SK-N-SH treated with all-trans-retinoic acid at 6 μM for 48 hours (cell line): ENCODE measurements around the gene CHRNA4.
"Not testable (repeated sequence)": the region's sequence is repeated elsewhere in the genome, so short reads cannot be mapped to it uniquely, and the experiment has no call there.

Source experiments
- ATAC-seq: fragments of 200-7000 bp; cut with Tn5 transposase; 3 replicates; pipeline ENCODE4 v1.9.1; 2020; ENCODE audit warnings: mild to moderate bottlenecking, moderate library complexity
- ARNTL ChIP-seq: fragments of 450-650 bp; formaldehyde crosslinking; IDR thresholded peaks from 2 replicates; pipeline ENCODE4 v1.5.0; 2020; ENCODE audit warnings: low read depth, mild to moderate bottlenecking, moderate library complexity, borderline replicate concordance
- BACH2 ChIP-seq: fragments of 250-450 bp; sonication (Bioruptor Pico); IDR thresholded peaks from 2 replicates; pipeline ENCODE4 v1.9.0; 2021; ENCODE audit warnings: mild to moderate bottlenecking, borderline replicate concordance
- CREB5 ChIP-seq: fragments of 250-450 bp; sonication (Bioruptor Pico); IDR thresholded peaks from 2 replicates; pipeline ENCODE4 v1.5.1; 2020; ENCODE audit warnings: low read depth, mild to moderate bottlenecking, moderate library complexity
- CSDC2 ChIP-seq: fragments of 250-450 bp; sonication (Bioruptor Pico); IDR thresholded peaks from 2 replicates; pipeline ENCODE4 v1.5.0; 2020; ENCODE audit warnings: mild to moderate bottlenecking, moderate library complexity
- CSRNP3 ChIP-seq: fragments of 250-450 bp; sonication (Bioruptor Pico); IDR thresholded peaks from 2 replicates; pipeline ENCODE4 v1.5.1; 2021; ENCODE audit warnings: mild to moderate bottlenecking, moderate library complexity
- ESRRG ChIP-seq: fragments of 250-450 bp; sonication (Bioruptor Pico); IDR thresholded peaks from 2 replicates; pipeline ENCODE4 v1.6.1; 2021; ENCODE audit warnings: mild to moderate bottlenecking
- GLIS3 ChIP-seq: fragments of 250-450 bp; sonication (Bioruptor Pico); IDR thresholded peaks from 2 replicates; pipeline ENCODE4 v1.5.0; 2020; ENCODE audit warnings: mild to moderate bottlenecking, moderate library complexity
- OSR1 ChIP-seq: fragments of 250-450 bp; sonication (Bioruptor Pico); IDR thresholded peaks from 2 replicates; pipeline ENCODE4 v1.8.0; 2022; ENCODE audit warnings: moderate library complexity, mild to moderate bottlenecking, inconsistent platforms
- PATZ1 ChIP-seq: fragments of 250-450 bp; sonication (Bioruptor Pico); IDR thresholded peaks from 2 replicates; pipeline ENCODE4 v1.8.0; 2020; ENCODE audit warnings: mild to moderate bottlenecking, moderate library complexity, borderline replicate concordance
- POU6F1 ChIP-seq: fragments of 250-450 bp; sonication (Bioruptor Pico); IDR thresholded peaks from 2 replicates; pipeline ENCODE4 v1.8.0; 2021; ENCODE audit warnings: low read depth, mild to moderate bottlenecking, moderate library complexity, borderline replicate concordance
- RARB ChIP-seq: fragments of 250-450 bp; sonication (Bioruptor Pico); IDR thresholded peaks from 2 replicates; pipeline ENCODE4 v1.8.0; 2021; ENCODE audit warnings: mild to moderate bottlenecking, moderate library complexity
- SNAI2 ChIP-seq: fragments of 250-450 bp; sonication (Bioruptor Pico); IDR thresholded peaks from 2 replicates; pipeline ENCODE4 v1.5.0; 2020; ENCODE audit warnings: mild to moderate bottlenecking, moderate library complexity
- TCF4 ChIP-seq: fragments of 250-450 bp; sonication (Bioruptor Pico); IDR thresholded peaks from 2 replicates; pipeline ENCODE4 v1.8.0; 2021; ENCODE audit warnings: mild to moderate bottlenecking, moderate library complexity, borderline replicate concordance
- TOX ChIP-seq: fragments of 250-450 bp; sonication (Bioruptor Pico); IDR thresholded peaks from 2 replicates; pipeline ENCODE4 v1.8.0; 2021; ENCODE audit warnings: mild to moderate bottlenecking, moderate library complexity, borderline replicate concordance
- TSHZ2 ChIP-seq: fragments of 250-450 bp; sonication (Bioruptor Pico); IDR thresholded peaks from 2 replicates; pipeline ENCODE4 v1.5.0; 2020; ENCODE audit warnings: mild to moderate bottlenecking, moderate library complexity
- ZC3H10 ChIP-seq: fragments of 250-450 bp; sonication (Bioruptor Pico); IDR thresholded peaks from 2 replicates; pipeline ENCODE4 v1.5.1; 2021; ENCODE audit warnings: mild to moderate bottlenecking, moderate library complexity
- ZFP3 ChIP-seq: fragments of 250-450 bp; sonication (Bioruptor Pico); IDR thresholded peaks from 2 replicates; pipeline ENCODE4 v1.5.0; 2020; ENCODE audit warnings: mild to moderate bottlenecking, moderate library complexity
- ZFP30 ChIP-seq: fragments of 450-650 bp; formaldehyde crosslinking; IDR thresholded peaks from 2 replicates; pipeline ENCODE4 v1.5.0; 2022; ENCODE audit warnings: mild to moderate bottlenecking, moderate library complexity
- ZNF565 ChIP-seq: fragments of 450-650 bp; formaldehyde crosslinking; conservative IDR thresholded peaks from 2 replicates; pipeline ENCODE4 v1.5.0; 2020; ENCODE audit warnings: low read depth, mild to moderate bottlenecking, moderate library complexity
- ZNF70 ChIP-seq: fragments of 450-650 bp; formaldehyde crosslinking; IDR thresholded peaks from 2 replicates; pipeline ENCODE4 v1.5.0; 2020; ENCODE audit warnings: mild to moderate bottlenecking, moderate library complexity
- ZNF8 ChIP-seq: fragments of 450-650 bp; formaldehyde crosslinking; IDR thresholded peaks from 2 replicates; pipeline ENCODE4 v1.5.0; 2020; ENCODE audit warnings: mild to moderate bottlenecking, moderate library complexity

CHRNA4 gene

GRCh38 chr20:63380346-63380870 is 19.3 kb upstream of the CHRNA4 start:
- no peak for ATAC-seq
- TF ChIP-seq TCF4 (CRISPR knock-in tag): no peak
- TF ChIP-seq CSRNP3 (CRISPR knock-in tag): no peak
- TF ChIP-seq OSR1 (CRISPR knock-in tag): no peak
- no peak for TF ChIP-seq ZNF8 (CRISPR knock-in tag)
- no peak for TF ChIP-seq POU6F1
- TF ChIP-seq ZC3H10 (CRISPR knock-in tag): no peak
- TF ChIP-seq BACH2 (CRISPR knock-in tag): no peak
- TF ChIP-seq ZNF70 (CRISPR knock-in tag): no peak
- TF ChIP-seq PATZ1: no peak
- TF ChIP-seq SNAI2: no peak
- no peak for TF ChIP-seq ARNTL (CRISPR knock-in tag)
- TF ChIP-seq ZNF565 (CRISPR knock-in tag): no peak
- no peak for TF ChIP-seq ESRRG
- TF ChIP-seq TOX (CRISPR knock-in tag): no peak
- TF ChIP-seq CREB5 (CRISPR knock-in tag): no peak
- no peak for TF ChIP-seq RARB (CRISPR knock-in tag)
- no peak for TF ChIP-seq ZFP3 (CRISPR knock-in tag)
- no peak for TF ChIP-seq TSHZ2 (CRISPR knock-in tag)
- no peak for TF ChIP-seq CSDC2 (CRISPR knock-in tag)
- TF ChIP-seq ZFP30: no peak

GRCh38 chr20:63379872-63380271 is 18.7 kb upstream of the CHRNA4 start:
- ATAC-seq: not testable (repeated sequence)

GRCh38 chr20:63379296-63379695 is 18.1 kb upstream of the CHRNA4 start:
- no peak for ATAC-seq
- TF ChIP-seq ARNTL (CRISPR knock-in tag): no peak
- no peak for TF ChIP-seq OSR1 (CRISPR knock-in tag)
- TF ChIP-seq ESRRG: no peak
- no peak for TF ChIP-seq ZNF70 (CRISPR knock-in tag)
- no peak for TF ChIP-seq ZFP3 (CRISPR knock-in tag)
- TF ChIP-seq BACH2 (CRISPR knock-in tag): no peak
- no peak for TF ChIP-seq CSDC2 (CRISPR knock-in tag)
- TF ChIP-seq SNAI2: no peak
- no peak for TF ChIP-seq ZNF565 (CRISPR knock-in tag)
- no peak for TF ChIP-seq TSHZ2 (CRISPR knock-in tag)
- no peak for TF ChIP-seq GLIS3 (CRISPR knock-in tag)
- no peak for TF ChIP-seq POU6F1
- TF ChIP-seq TCF4 (CRISPR knock-in tag): no peak
- TF ChIP-seq TOX (CRISPR knock-in tag): no peak
- TF ChIP-seq CSRNP3 (CRISPR knock-in tag): no peak
